SK-N-SH (cell line): ENCODE measurements around the gene ZDHHC11B. TPM values are rescaled to one million over a fixed set of nuclear protein-coding genes. Genes with fewer than 3 reads are reported as not detected.

Experiments used
- CTCF ChIA-PET: fragments of 300-600, 350-600 bp; formaldehyde crosslinking; extraction: SDS; loops from one replicate; lab custom pipeline; 2021; lab: Yijun Ruan, JAX
- POLR2A ChIA-PET: fragments of 350-600 bp; sonication (Branson Sonifier 250); formaldehyde crosslinking; extraction: SDS; loops from one replicate; lab custom pipeline; 2020; ENCODE audit warnings: antibody characterized with exemption, inconsistent platforms; lab: Yijun Ruan, JAX
- DNase-seq: peaks from one replicate; pipeline ENCODE4 v3.0.0; 2012
- H2AFZ ChIP-seq: fragments of 200-600 bp; sonication (generic); 2 replicates; pipeline ENCODE4 v1.8.1; 2016; ENCODE audit warnings: antibody characterized with exemption, mild to moderate bottlenecking, low read depth
- H3F3A ChIP-seq: fragments of 200-600 bp; sonication (generic); replicated peaks from 2 replicates; pipeline ENCODE3; 2016; ENCODE audit warnings: antibody characterized with exemption, mild to moderate bottlenecking; ENCODE audit not compliant: insufficient read depth
- H3K27ac ChIP-seq, 2 experiments: fragments of 200-500 bp in 1 of 2; fragments of 200-600 bp in 1 of 2; sonication (Bioruptor generic) in 1 of 2; sonication (generic), shearing (Covaris generic) in 1 of 2; 2 replicates each; pipeline versions ENCODE4 v1.5.1 to v1.6.1; 2014 to 2016; ENCODE audit warnings: low read depth in 2 of 2, inconsistent platforms in 1 of 2, low read length in 1 of 2, mild to moderate bottlenecking in 1 of 2, mixed read lengths in 1 of 2
- H3K27me3 ChIP-seq: fragments of 200-600 bp; sonication (generic), shearing (Covaris generic); 2 replicates; pipeline ENCODE4 v1.6.1; 2016; ENCODE audit warnings: mixed run types; ENCODE audit not compliant: insufficient read depth
- H3K36me3 ChIP-seq, 2 experiments: fragments of 200-500 bp in 1 of 2; fragments of 200-600 bp in 1 of 2; sonication (Bioruptor generic) in 1 of 2; sonication (generic) in 1 of 2; replicated peaks in 1 of 2; 2 replicates each; pipeline versions ENCODE3 to v1.5.1; 2014 to 2016; ENCODE audit warnings: low read length in 1 of 2, mild to moderate bottlenecking in 1 of 2; ENCODE audit not compliant: insufficient read depth in 2 of 2, control insufficient read depth in 1 of 2
- H3K4me1 ChIP-seq, 2 experiments: fragments of 200-500 bp in 1 of 2; fragments of 200-600 bp in 1 of 2; sonication (Bioruptor generic) in 1 of 2; sonication (generic), shearing (Covaris generic) in 1 of 2; 2 replicates each; pipeline versions ENCODE4 v1.5.1 to v1.6.1; 2014 to 2016; ENCODE audit warnings: low read depth in 1 of 2, low read length in 1 of 2, mixed run types in 1 of 2; ENCODE audit not compliant: insufficient read depth in 2 of 2, control insufficient read depth in 1 of 2
- H3K4me2 ChIP-seq: fragments of 200-600 bp; sonication (generic), shearing (Covaris generic); 2 replicates; pipeline ENCODE4 v1.6.1; 2017; ENCODE audit warnings: mixed run types
- H3K4me3 ChIP-seq, 2 experiments: fragments of 200-500 bp in 1 of 2; fragments of 200-600 bp in 1 of 2; sonication (Bioruptor generic) in 1 of 2; sonication (generic), shearing (Covaris generic) in 1 of 2; 2 replicates each; pipeline versions ENCODE4 v1.5.1 to v1.8.1; 2014 to 2016; ENCODE audit warnings: low read depth in 2 of 2, inconsistent platforms in 1 of 2, low read length in 1 of 2, mild to moderate bottlenecking in 1 of 2, mixed read lengths in 1 of 2, moderate library complexity in 1 of 2
- H3K79me2 ChIP-seq: fragments of 200-600 bp; sonication (generic); 2 replicates; pipeline ENCODE4 v1.8.1; 2017; ENCODE audit warnings: mild to moderate bottlenecking; ENCODE audit not compliant: insufficient read depth
- H3K9ac ChIP-seq: fragments of 200-600 bp; sonication (generic); 2 replicates; pipeline ENCODE4 v1.6.1; 2017; ENCODE audit warnings: mixed run types
- H3K9me2 ChIP-seq: fragments of 200-600 bp; sonication (generic); 2 replicates; pipeline ENCODE4 v1.6.1; 2017; ENCODE audit warnings: mixed run types
- H3K9me3 ChIP-seq: fragments of 200-600 bp; sonication (generic); 2 replicates; pipeline ENCODE4 v1.6.1; 2017; ENCODE audit warnings: mixed run types, mild to moderate bottlenecking, moderate library complexity
- H4K20me1 ChIP-seq: fragments of 200-600 bp; sonication (generic); 2 replicates; pipeline ENCODE4 v1.6.1; 2017; ENCODE audit warnings: mild to moderate bottlenecking, mixed run types; ENCODE audit not compliant: insufficient read depth
- CHD2 ChIP-seq: fragments of 150-350 bp; IDR thresholded peaks from 2 replicates; pipeline ENCODE4 v1.6.1; 2018; ENCODE audit warnings: low read length; ENCODE audit not compliant: partially characterized antibody
- ELF1 ChIP-seq: IDR thresholded peaks from 2 replicates; pipeline ENCODE4 v1.4.0; 2012
- EP300 ChIP-seq, 2 experiments: IDR thresholded peaks; 2 replicates each; pipeline versions ENCODE4 v1.4.0 to v1.6.1; 2012; ENCODE audit warnings: borderline replicate concordance in 1 of 2, low read depth in 1 of 2, low read length in 1 of 2
- FOSL2 ChIP-seq: IDR thresholded peaks from 2 replicates; pipeline ENCODE4 v1.4.0; 2012; ENCODE audit warnings: low read depth, mild to moderate bottlenecking, moderate library complexity, borderline replicate concordance
- FOXM1 ChIP-seq: IDR thresholded peaks from 2 replicates; pipeline ENCODE4 v1.4.0; 2012; ENCODE audit warnings: low read depth, mild to moderate bottlenecking
- GABPA ChIP-seq: IDR thresholded peaks from 2 replicates; pipeline ENCODE4 v1.4.0; 2012; ENCODE audit warnings: low read depth, mild to moderate bottlenecking
- MEF2A ChIP-seq: IDR thresholded peaks from 2 replicates; pipeline ENCODE4 v1.4.0; 2012; ENCODE audit warnings: low read depth, borderline replicate concordance
- MXI1 ChIP-seq: IDR thresholded peaks from 2 replicates; pipeline ENCODE4 v1.6.1; 2012; ENCODE audit warnings: mild to moderate bottlenecking, low read depth, low read length, improper control_type of control experiment
- NFIC ChIP-seq: IDR thresholded peaks from 2 replicates; pipeline ENCODE4 v1.4.0; 2012; ENCODE audit warnings: borderline replicate concordance
- POLR2AphosphoS5 ChIP-seq: IDR thresholded peaks from 2 replicates; pipeline ENCODE4 v1.6.1; 2012; ENCODE audit warnings: low read depth, low read length
- TCF12 ChIP-seq: IDR thresholded peaks from 2 replicates; pipeline ENCODE4 v1.4.0; 2012
- WGBS: methylation state at CpG from one replicate; pipeline ENCODE4 v1.1.6; 2017; ENCODE audit warnings: low lambda C conversion rate; 5-methylcytosine and 5-hydroxymethylcytosine counted together
- polyA plus RNA-seq, 3 experiments: library from polyadenylated mRNA; depleted of rRNA; stranded (reverse); fragments of >200 nt; gene quantifications; 2 replicates each; pipeline ENCODE4 v1.2.3, GENCODE V29; 2012
- TF ChIP-seq, protein P1 (sequence below): fragments of 200-600 bp; sonication (generic); IDR thresholded peaks from 2 replicates; pipeline ENCODE4 v1.6.1; 2017; ENCODE audit warnings: antibody characterized with exemption, mild to moderate bottlenecking, moderate library complexity
- TF ChIP-seq, protein P2 (sequence below): IDR thresholded peaks from 2 replicates; pipeline ENCODE4 v1.4.0; 2012; ENCODE audit warnings: low read depth, borderline replicate concordance
- TF ChIP-seq, protein P3 (sequence below): IDR thresholded peaks from 2 replicates; pipeline ENCODE4 v1.6.1; 2012; ENCODE audit warnings: mild to moderate bottlenecking, low read depth, low read length, moderate library complexity
- TF ChIP-seq, protein P4 (sequence below): fragments of 150-350 bp; IDR thresholded peaks from 2 replicates; pipeline ENCODE4 v1.6.1; 2016; ENCODE audit warnings: mild to moderate bottlenecking, low read depth, low read length
- TF ChIP-seq, protein P5 (sequence below): fragments of 150-350 bp; IDR thresholded peaks from 2 replicates; pipeline ENCODE4 v1.6.1; 2017; ENCODE audit warnings: antibody characterized with exemption, low read length, low read depth, borderline replicate concordance
- TF ChIP-seq, protein P6 (sequence below): IDR thresholded peaks from 2 replicates; pipeline ENCODE4 v1.4.0; 2012; ENCODE audit warnings: low read depth, borderline replicate concordance

The ZDHHC11B gene
- polyA plus RNA-seq, 1 of the 3 experiments (the other 2 are of a cell fraction) = not detected

DNA sequence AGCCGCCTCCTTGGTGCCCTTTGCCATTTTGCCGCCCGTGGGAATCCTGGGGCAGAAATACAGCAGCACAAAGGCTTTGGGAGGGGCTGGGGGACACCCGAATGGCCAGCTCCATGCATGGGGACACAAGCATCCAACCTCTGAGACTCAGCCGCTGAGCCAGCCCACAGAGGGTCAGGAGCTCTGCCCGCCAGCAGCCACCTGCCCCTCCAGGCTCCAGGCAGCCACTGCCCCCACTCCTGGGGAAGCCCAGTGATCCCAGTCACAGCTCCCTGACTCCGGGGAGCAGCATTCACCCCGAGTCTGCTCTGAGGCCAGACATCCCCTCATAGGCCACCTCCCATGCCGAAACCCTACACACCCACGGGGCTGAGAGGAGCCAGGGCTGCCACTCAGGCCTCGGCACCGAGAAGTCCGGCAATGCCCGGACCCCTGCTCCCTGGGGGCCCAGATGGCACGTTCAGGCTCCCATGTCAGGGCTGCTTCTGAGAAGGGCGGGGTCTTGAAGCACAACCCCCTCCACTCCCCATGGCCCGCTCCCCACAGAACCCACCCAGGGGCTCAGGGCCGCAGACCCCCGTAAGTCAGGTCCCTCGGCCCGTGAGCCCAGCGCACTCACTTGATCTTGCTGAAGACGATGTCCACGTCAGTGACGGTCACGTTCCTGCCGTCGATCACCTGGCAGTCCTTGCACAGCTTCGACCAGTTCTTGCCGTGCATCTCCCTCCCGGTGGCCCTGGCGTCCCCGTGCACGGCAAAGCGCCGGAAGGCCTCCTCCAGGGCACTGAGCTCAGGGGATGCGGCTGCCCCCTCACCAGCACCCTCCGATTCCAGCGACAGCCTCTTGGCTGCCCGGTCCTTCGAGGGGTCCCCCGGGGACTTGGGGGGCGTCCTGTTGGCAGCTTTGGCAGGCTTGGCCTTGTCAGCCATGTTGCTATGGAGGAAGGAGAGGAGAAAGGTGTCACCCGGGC lies 107.1 kb downstream of the ZDHHC11B start (continued):
- TF ChIP-seq CHD2 = no peak
- no peak for TF ChIP-seq GABPA

DNA sequence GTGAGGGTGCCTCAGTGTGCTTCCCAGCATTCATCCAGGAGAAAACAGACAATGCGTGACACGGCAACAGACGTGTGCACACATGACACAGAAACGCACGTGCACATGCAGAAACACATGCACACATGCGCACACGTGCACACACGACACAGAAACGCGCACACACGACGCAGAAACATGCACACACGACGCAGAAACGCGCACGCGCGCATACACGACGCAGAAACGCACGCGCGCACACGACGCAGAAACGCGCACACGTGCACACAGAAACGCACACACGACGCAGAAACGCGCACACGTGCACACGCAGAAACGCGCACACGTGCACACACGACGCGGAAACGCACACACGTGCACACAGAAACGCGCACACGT lies 107.8 kb downstream of the ZDHHC11B start:
- H3K4me2 ChIP-seq = no peak overlapping the region
- ChIA-PET POLR2A (no interaction called here), CTCF (interaction anchor here (1.7 kb wide), 1 partner anchor 226 kb away, joined by 4 read pairs; no protein-coding TSS in a partner anchor)
- no peaks in the 10 kb centered on the region for H3K9me2 ChIP-seq
- no peak overlapping the region for H3K9ac ChIP-seq
- no peaks in the 10 kb centered on the region for H3K36me3 ChIP-seq
- H3K27me3 ChIP-seq = no peaks in the 10 kb centered on the region
- peaks cover 12 to 18% of the 10 kb centered on the region in 2 experiments; a peak in 2 of 4 replicates for H3K4me1 ChIP-seq
- no peaks in the 10 kb centered on the region for H3F3A ChIP-seq
- WGBS = 94% methylated on average over 48 of the region's 48 CpGs
- no peaks in the 10 kb centered on the region for H3K9me3 ChIP-seq
- DNase-seq = no peak
- H2AFZ ChIP-seq = no peak overlapping the region
- H3K4me3 ChIP-seq = no peak overlapping the region
- no peak for TF ChIP-seq EP300 (IDR thresholded peaks at IDR 0.05; ENCODE audit: borderline replicate concordance in 1 of 2, low read depth in 1 of 2, low read length in 1 of 2)
- TF ChIP-seq, protein P1, sequence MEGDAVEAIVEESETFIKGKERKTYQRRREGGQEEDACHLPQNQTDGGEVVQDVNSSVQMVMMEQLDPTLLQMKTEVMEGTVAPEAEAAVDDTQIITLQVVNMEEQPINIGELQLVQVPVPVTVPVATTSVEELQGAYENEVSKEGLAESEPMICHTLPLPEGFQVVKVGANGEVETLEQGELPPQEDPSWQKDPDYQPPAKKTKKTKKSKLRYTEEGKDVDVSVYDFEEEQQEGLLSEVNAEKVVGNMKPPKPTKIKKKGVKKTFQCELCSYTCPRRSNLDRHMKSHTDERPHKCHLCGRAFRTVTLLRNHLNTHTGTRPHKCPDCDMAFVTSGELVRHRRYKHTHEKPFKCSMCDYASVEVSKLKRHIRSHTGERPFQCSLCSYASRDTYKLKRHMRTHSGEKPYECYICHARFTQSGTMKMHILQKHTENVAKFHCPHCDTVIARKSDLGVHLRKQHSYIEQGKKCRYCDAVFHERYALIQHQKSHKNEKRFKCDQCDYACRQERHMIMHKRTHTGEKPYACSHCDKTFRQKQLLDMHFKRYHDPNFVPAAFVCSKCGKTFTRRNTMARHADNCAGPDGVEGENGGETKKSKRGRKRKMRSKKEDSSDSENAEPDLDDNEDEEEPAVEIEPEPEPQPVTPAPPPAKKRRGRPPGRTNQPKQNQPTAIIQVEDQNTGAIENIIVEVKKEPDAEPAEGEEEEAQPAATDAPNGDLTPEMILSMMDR = no peak
- TF ChIP-seq NFIC = no peak
- TF ChIP-seq FOXM1 = no peak
- no peak for TF ChIP-seq ELF1
- TF ChIP-seq, protein P2, sequence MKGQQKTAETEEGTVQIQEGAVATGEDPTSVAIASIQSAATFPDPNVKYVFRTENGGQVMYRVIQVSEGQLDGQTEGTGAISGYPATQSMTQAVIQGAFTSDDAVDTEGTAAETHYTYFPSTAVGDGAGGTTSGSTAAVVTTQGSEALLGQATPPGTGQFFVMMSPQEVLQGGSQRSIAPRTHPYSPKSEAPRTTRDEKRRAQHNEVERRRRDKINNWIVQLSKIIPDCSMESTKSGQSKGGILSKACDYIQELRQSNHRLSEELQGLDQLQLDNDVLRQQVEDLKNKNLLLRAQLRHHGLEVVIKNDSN = no peak
- TF ChIP-seq, protein P3, sequence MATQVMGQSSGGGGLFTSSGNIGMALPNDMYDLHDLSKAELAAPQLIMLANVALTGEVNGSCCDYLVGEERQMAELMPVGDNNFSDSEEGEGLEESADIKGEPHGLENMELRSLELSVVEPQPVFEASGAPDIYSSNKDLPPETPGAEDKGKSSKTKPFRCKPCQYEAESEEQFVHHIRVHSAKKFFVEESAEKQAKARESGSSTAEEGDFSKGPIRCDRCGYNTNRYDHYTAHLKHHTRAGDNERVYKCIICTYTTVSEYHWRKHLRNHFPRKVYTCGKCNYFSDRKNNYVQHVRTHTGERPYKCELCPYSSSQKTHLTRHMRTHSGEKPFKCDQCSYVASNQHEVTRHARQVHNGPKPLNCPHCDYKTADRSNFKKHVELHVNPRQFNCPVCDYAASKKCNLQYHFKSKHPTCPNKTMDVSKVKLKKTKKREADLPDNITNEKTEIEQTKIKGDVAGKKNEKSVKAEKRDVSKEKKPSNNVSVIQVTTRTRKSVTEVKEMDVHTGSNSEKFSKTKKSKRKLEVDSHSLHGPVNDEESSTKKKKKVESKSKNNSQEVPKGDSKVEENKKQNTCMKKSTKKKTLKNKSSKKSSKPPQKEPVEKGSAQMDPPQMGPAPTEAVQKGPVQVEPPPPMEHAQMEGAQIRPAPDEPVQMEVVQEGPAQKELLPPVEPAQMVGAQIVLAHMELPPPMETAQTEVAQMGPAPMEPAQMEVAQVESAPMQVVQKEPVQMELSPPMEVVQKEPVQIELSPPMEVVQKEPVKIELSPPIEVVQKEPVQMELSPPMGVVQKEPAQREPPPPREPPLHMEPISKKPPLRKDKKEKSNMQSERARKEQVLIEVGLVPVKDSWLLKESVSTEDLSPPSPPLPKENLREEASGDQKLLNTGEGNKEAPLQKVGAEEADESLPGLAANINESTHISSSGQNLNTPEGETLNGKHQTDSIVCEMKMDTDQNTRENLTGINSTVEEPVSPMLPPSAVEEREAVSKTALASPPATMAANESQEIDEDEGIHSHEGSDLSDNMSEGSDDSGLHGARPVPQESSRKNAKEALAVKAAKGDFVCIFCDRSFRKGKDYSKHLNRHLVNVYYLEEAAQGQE = no peak
- TF ChIP-seq FOSL2 = no peak
- TF ChIP-seq CHD2 = no peak
- TF ChIP-seq, protein P4, sequence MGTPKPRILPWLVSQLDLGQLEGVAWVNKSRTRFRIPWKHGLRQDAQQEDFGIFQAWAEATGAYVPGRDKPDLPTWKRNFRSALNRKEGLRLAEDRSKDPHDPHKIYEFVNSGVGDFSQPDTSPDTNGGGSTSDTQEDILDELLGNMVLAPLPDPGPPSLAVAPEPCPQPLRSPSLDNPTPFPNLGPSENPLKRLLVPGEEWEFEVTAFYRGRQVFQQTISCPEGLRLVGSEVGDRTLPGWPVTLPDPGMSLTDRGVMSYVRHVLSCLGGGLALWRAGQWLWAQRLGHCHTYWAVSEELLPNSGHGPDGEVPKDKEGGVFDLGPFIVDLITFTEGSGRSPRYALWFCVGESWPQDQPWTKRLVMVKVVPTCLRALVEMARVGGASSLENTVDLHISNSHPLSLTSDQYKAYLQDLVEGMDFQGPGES = no peak
- no peak for TF ChIP-seq TCF12
- no peak for TF ChIP-seq MXI1
- TF ChIP-seq, protein P5, sequence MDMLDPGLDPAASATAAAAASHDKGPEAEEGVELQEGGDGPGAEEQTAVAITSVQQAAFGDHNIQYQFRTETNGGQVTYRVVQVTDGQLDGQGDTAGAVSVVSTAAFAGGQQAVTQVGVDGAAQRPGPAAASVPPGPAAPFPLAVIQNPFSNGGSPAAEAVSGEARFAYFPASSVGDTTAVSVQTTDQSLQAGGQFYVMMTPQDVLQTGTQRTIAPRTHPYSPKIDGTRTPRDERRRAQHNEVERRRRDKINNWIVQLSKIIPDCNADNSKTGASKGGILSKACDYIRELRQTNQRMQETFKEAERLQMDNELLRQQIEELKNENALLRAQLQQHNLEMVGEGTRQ = no peak
- TF ChIP-seq, protein P6, sequence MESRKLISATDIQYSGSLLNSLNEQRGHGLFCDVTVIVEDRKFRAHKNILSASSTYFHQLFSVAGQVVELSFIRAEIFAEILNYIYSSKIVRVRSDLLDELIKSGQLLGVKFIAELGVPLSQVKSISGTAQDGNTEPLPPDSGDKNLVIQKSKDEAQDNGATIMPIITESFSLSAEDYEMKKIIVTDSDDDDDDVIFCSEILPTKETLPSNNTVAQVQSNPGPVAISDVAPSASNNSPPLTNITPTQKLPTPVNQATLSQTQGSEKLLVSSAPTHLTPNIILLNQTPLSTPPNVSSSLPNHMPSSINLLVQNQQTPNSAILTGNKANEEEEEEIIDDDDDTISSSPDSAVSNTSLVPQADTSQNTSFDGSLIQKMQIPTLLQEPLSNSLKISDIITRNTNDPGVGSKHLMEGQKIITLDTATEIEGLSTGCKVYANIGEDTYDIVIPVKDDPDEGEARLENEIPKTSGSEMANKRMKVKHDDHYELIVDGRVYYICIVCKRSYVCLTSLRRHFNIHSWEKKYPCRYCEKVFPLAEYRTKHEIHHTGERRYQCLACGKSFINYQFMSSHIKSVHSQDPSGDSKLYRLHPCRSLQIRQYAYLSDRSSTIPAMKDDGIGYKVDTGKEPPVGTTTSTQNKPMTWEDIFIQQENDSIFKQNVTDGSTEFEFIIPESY = no peak
- TF ChIP-seq POLR2AphosphoS5 = no peak
- no peak for TF ChIP-seq MEF2A
- TF ChIP-seq, all 33 proteins: peak for 0
- Histone ChIP-seq H3K27ac (no peak overlapping the region), H3K79me2 (no peaks in the 10 kb centered on the region), H4K20me1 (no peaks in the 10 kb centered on the region)
